HG03135 (cell line): ENCODE data around the gene RBM19.
"Not testable (repeated sequence)": the region's sequence is repeated elsewhere in the genome, so short reads cannot be mapped to it uniquely, and the experiment has no call there.

Source experiments
- ATAC-seq: cut with Tn5 transposase; IDR thresholded peaks from one replicate; pipeline ENCODE4 v1.9.1; 2021; ENCODE audit warnings: mild to moderate bottlenecking, moderate library complexity; ENCODE audit not compliant: unreplicated experiment

RBM19 gene

GRCh38 chr12:113906411-113907200, 59.5 kb downstream of the RBM19 start:
- ATAC-seq, result no peak

GRCh38 chr12:113905829-113906228, 60.3 kb downstream of the RBM19 start:
- ATAC-seq, result no peak

- ATAC-seq, result no peak
Observed at GRCh38 chr12:113903381-113903863, 62.7 kb downstream of the RBM19 start.

- not testable (repeated sequence) for ATAC-seq
Observed at GRCh38 chr12:113901319-113901718, 64.8 kb downstream of the RBM19 start.

- no peak for ATAC-seq
Observed at GRCh38 chr12:113900716-113901115, 65.4 kb downstream of the RBM19 start.

GRCh38 chr12:113899561-113900471, 66.3 kb downstream of the RBM19 start:
- no peak for ATAC-seq

GRCh38 chr12:113899042-113899560, 67.0 kb downstream of the RBM19 start:
- no peak for ATAC-seq

- no peak for ATAC-seq
Observed at GRCh38 chr12:113898466-113898865, 67.7 kb downstream of the RBM19 start.

GRCh38 chr12:113897406-113897805, 68.7 kb downstream of the RBM19 start:
- no peak for ATAC-seq

GRCh38 chr12:113896841-113897240, 69.3 kb downstream of the RBM19 start:
- no peak for ATAC-seq

- no peak for ATAC-seq
Observed at GRCh38 chr12:113896194-113896593, 69.9 kb downstream of the RBM19 start.

- no peak for ATAC-seq
Observed at GRCh38 chr12:113895176-113895575, 70.9 kb downstream of the RBM19 start.

- ATAC-seq, result no peak
Observed at GRCh38 chr12:113894697-113895096, 71.4 kb downstream of the RBM19 start.

GRCh38 chr12:113893221-113893620, 72.9 kb downstream of the RBM19 start:
- ATAC-seq, result no peak

GRCh38 chr12:113892556-113892955, 73.6 kb downstream of the RBM19 start:
- no peak for ATAC-seq

- ATAC-seq, result no peak
Observed at GRCh38 chr12:113891739-113892520, 74.2 kb downstream of the RBM19 start.

GRCh38 chr12:113891167-113891692, 74.9 kb downstream of the RBM19 start:
- ATAC-seq, result no peak

GRCh38 chr12:113889891-113890581, 76.1 kb downstream of the RBM19 start:
- ATAC-seq, result no peak

- ATAC-seq, result no peak
Observed at GRCh38 chr12:113889076-113889475, 77.0 kb downstream of the RBM19 start.

GRCh38 chr12:113888435-113888834, 77.7 kb downstream of the RBM19 start:
- no peak for ATAC-seq
